Measurements from ENCODE around the gene FAF2. TPM values are rescaled to one million over a fixed set of nuclear protein-coding genes. Genes with fewer than 3 reads are reported as not detected.

The FAF2 gene
- total RNA-seq, 2 donors from 2014 or later = 23.1 to 24.2 TPM

GRCh38 chr5:176527246-176528222, 79.3 kb downstream of the FAF2 start:
- H3K9me3 ChIP-seq (ENCODE audit: control insufficient read depth, low read length, poor library complexity, severe bottlenecking) = no peaks in the 10 kb centered on the region
- peaks cover 23% of the 10 kb centered on the region for H3K4me1 Mint-ChIP-seq
- ATAC-seq = no peak
- no peak for DNase-seq
- H3K27me3 Mint-ChIP-seq = no peaks in the 10 kb centered on the region
- no peaks in the 10 kb centered on the region for H3K36me3 Mint-ChIP-seq (ENCODE audit: low read depth)
- H3K27ac Mint-ChIP-seq = peak overlapping the region; percentile 37
- no peak overlapping the region for H3K4me3 Mint-ChIP-seq

- Mint-ChIP-seq H3K4me1 (peaks cover 25% of the 10 kb centered on the region), H3K27ac (no peak overlapping the region)
- ATAC-seq = no peak
Measured at GRCh38 chr5:176528301-176528700, 80.1 kb downstream of the FAF2 start.

GRCh38 chr5:176528761-176529115, 80.6 kb downstream of the FAF2 start:
- H3K9me3 ChIP-seq (ENCODE audit: control insufficient read depth, low read length, poor library complexity, severe bottlenecking) = no peaks in the 10 kb centered on the region
- no peaks in the 10 kb centered on the region for H3K27me3 Mint-ChIP-seq
- no peak for DNase-seq
- H3K4me3 Mint-ChIP-seq = peak overlapping the region; percentile 52
- peak overlapping the region; percentile 91 for H3K27ac Mint-ChIP-seq
- peaks cover 29% of the 10 kb centered on the region for H3K4me1 Mint-ChIP-seq
- H3K36me3 Mint-ChIP-seq (ENCODE audit: low read depth) = no peaks in the 10 kb centered on the region
- ATAC-seq = no peak

More at GRCh38 chr5:176528301-176528700, 80.1 kb downstream of the FAF2 start:
- no peaks in the 10 kb centered on the region for H3K27me3 Mint-ChIP-seq
- H3K9me3 ChIP-seq (ENCODE audit: control insufficient read depth, low read length, poor library complexity, severe bottlenecking) = no peaks in the 10 kb centered on the region
- no peaks in the 10 kb centered on the region for H3K36me3 Mint-ChIP-seq (ENCODE audit: low read depth)
- no peak for DNase-seq
- peak overlapping the region; percentile 61 for H3K4me3 Mint-ChIP-seq

- no peaks in the 10 kb centered on the region for H3K9me3 ChIP-seq (ENCODE audit: control insufficient read depth, low read length, poor library complexity, severe bottlenecking)
- Mint-ChIP-seq H3K27ac (peak overlapping the region; percentile 91), H3K4me3 (peak overlapping the region; percentile 91), H3K27me3 (no peaks in the 10 kb centered on the region), H3K36me3 (ENCODE audit: low read depth) (no peaks in the 10 kb centered on the region), H3K4me1 (peaks cover 34% of the 10 kb centered on the region)
- no peak for DNase-seq
- no peak for ATAC-seq
Measured at GRCh38 chr5:176529116-176529740, 81.0 kb downstream of the FAF2 start.

GRCh38 chr5:176529741-176530141, 81.6 kb downstream of the FAF2 start:
- no peaks in the 10 kb centered on the region for H3K9me3 ChIP-seq (ENCODE audit: control insufficient read depth, low read length, poor library complexity, severe bottlenecking)
- peaks cover 38% of the 10 kb centered on the region for H3K4me1 Mint-ChIP-seq
- H3K36me3 Mint-ChIP-seq (ENCODE audit: low read depth) = no peaks in the 10 kb centered on the region
- no peaks in the 10 kb centered on the region for H3K27me3 Mint-ChIP-seq
- peak overlapping the region; percentile 91 for H3K4me3 Mint-ChIP-seq
- H3K27ac Mint-ChIP-seq = peak overlapping the region; percentile 91
- peak; percentile 34 to 60 (median 46) for DNase-seq
- peak; percentile 73 for ATAC-seq

DNA sequence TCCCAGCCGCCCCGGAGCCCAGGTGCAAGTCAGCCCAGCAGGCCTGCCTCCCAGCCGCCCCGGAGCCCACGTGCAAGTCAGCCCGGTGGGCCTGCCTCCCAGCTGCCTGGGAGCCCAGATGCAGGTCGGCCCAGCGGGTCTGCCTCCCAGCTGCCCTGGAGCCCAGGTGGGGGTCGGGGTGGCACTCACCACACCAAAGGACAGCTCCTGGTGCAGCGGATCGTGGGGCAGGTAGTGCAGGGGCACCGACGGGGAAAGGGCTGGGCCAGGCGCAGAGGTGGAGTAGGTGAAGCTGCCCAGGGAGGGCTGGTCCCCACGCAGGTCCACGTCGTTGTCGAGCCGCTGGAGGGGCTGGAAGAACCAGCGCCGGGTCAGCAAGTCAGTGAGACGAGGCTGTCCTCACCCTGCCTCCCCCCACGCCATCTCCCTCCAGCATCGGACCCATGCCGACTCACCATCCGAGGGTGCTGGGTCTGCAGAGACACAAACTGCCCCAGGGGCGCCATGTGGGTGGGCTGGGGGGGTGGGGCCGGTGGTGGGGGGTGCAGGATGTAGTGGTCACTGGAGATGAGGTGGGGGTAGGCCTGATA, 82.3 kb downstream of the FAF2 start:
- no peaks in the 10 kb centered on the region for H3K27me3 Mint-ChIP-seq
- H3K4me1 Mint-ChIP-seq = peaks cover 42% of the 10 kb centered on the region
- DNase-seq (no peak), ATAC-seq (no peak)
- H3K9me3 ChIP-seq (ENCODE audit: control insufficient read depth, low read length, poor library complexity, severe bottlenecking) = no peaks in the 10 kb centered on the region
- no peaks in the 10 kb centered on the region for H3K36me3 Mint-ChIP-seq (ENCODE audit: low read depth)
- peak overlapping the region; percentile 97 for H3K4me3 Mint-ChIP-seq
- H3K27ac Mint-ChIP-seq = peak overlapping the region; percentile 91

GRCh38 chr5:176530983-176531901, 83.1 kb downstream of the FAF2 start:
- peak overlapping the region; percentile 91 for H3K27ac Mint-ChIP-seq
- peaks cover 44% of the 10 kb centered on the region for H3K4me1 Mint-ChIP-seq
- H3K9me3 ChIP-seq (ENCODE audit: control insufficient read depth, low read length, poor library complexity, severe bottlenecking) = no peaks in the 10 kb centered on the region
- no peak for ATAC-seq
- peak overlapping the region; percentile 97 for H3K4me3 Mint-ChIP-seq
- H3K36me3 Mint-ChIP-seq (ENCODE audit: low read depth) = peaks cover 3% of the 10 kb centered on the region
- DNase-seq = no peak
- H3K27me3 Mint-ChIP-seq = no peaks in the 10 kb centered on the region

GRCh38 chr5:176531902-176532493, 83.8 kb downstream of the FAF2 start:
- Mint-ChIP-seq H3K4me3 (peak overlapping the region; percentile 97), H3K4me1 (peaks cover 44% of the 10 kb centered on the region), H3K27ac (peak overlapping the region; percentile 91), H3K27me3 (no peaks in the 10 kb centered on the region), H3K36me3 (ENCODE audit: low read depth) (peaks cover 3% of the 10 kb centered on the region)
- DNase-seq (no peak), ATAC-seq (no peak)
- H3K9me3 ChIP-seq (ENCODE audit: control insufficient read depth, low read length, poor library complexity, severe bottlenecking) = no peaks in the 10 kb centered on the region

- Mint-ChIP-seq H3K27me3 (no peaks in the 10 kb centered on the region), H3K4me3 (peak overlapping the region; percentile 97), H3K36me3 (ENCODE audit: low read depth) (peaks cover 3% of the 10 kb centered on the region), H3K4me1 (peaks cover 48% of the 10 kb centered on the region), H3K27ac (peak overlapping the region; percentile 99)
- ATAC-seq (no peak), DNase-seq (no peak)
- H3K9me3 ChIP-seq (ENCODE audit: control insufficient read depth, low read length, poor library complexity, severe bottlenecking) = no peaks in the 10 kb centered on the region
Measured at GRCh38 chr5:176532795-176533194, 84.6 kb downstream of the FAF2 start.

DNA sequence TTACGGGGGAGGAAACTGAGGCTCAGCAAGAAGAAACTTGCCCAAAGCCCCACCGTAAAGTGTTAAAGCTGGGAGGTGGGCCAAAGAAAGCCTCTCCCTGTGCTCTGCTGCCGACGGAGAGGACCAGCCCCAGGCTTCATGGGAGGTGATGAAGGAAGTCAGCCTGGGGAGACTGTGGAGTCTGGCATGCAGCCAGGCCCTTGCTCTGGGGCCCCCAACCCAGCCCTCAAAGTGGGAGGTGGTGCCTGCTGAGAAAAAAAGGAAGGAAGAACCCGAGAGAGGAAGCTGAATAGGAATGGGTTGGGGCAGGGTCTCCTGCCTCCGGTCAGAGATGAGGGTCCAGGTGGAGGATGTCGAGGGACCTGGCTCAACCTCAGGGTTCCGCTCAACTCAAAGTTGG, 85.2 kb downstream of the FAF2 start:
- H3K4me3 Mint-ChIP-seq = peak overlapping the region; percentile 97
- H3K27ac Mint-ChIP-seq = peak overlapping the region; percentile 99
- no peaks in the 10 kb centered on the region for H3K27me3 Mint-ChIP-seq
- no peaks in the 10 kb centered on the region for H3K9me3 ChIP-seq (ENCODE audit: control insufficient read depth, low read length, poor library complexity, severe bottlenecking)
- no peak for ATAC-seq
- H3K36me3 Mint-ChIP-seq (ENCODE audit: low read depth) = peaks cover 3% of the 10 kb centered on the region
- H3K4me1 Mint-ChIP-seq = peaks cover 52% of the 10 kb centered on the region
- no peak for DNase-seq

DNA sequence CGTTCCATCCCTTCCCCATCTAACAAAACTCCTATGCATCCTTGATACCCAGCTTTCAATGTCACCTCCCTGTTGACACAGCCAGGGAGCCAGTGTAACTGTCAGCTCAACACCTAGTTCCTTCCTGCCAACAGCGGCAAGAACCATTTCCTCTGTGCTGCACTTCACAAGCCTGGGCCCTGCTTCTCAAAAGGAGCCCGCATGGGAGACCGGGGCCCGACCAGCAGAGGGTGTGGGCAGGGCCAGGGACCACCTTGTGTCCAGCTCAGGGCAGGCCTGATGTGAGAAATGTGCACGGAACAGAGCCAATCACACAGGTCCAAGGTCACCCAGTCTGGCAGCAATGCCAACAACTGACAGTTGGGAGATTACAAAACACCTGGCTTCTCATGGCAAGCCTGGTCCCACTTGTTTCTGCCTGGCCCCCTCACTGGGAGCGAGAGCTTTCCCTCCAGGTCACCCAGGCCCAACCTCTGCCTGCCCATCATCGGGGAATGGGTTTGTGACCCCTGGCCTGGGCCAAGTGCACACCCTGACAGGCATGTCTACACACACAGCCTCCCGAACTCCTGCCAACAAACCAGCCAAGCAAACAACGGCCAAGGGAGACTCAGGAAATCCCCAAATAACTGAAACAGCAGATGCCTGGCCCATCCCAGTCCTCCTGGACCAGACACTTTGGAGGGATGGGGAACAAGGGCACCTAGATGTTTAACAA, 85.9 kb downstream of the FAF2 start:
- Mint-ChIP-seq H3K36me3 (ENCODE audit: low read depth) (peaks cover 3% of the 10 kb centered on the region), H3K27ac (peak overlapping the region; percentile 99), H3K4me3 (peak overlapping the region; percentile 97), H3K4me1 (peaks cover 51% of the 10 kb centered on the region), H3K27me3 (no peaks in the 10 kb centered on the region)
- peak in 2 of 3 donors; percentile 24 to 37 for DNase-seq
- no peaks in the 10 kb centered on the region for H3K9me3 ChIP-seq (ENCODE audit: control insufficient read depth, low read length, poor library complexity, severe bottlenecking)
- no peak for ATAC-seq

DNA sequence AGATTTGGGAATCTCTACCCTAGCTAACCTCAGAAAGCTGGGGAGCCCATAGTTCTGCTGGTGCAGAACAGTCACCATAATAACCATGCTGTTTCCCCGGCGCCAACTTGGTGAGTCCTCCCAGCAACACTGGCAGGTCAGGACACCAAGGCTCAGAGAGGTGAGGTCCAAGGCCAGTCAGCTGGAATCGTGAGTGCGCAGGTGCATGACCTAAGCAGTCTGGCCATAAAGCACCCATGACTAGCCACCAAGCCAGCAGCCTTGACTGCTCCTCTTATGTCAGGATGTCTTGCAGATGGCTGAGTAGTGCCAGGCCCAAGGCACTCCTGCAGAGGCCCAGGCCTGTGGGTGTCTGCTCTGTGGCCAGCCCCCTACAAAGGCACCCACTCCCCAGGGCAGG, 86.5 kb downstream of the FAF2 start:
- no peak for DNase-seq
- no peaks in the 10 kb centered on the region for H3K27me3 Mint-ChIP-seq
- H3K4me3 Mint-ChIP-seq = peak overlapping the region; percentile 97
- H3K36me3 Mint-ChIP-seq (ENCODE audit: low read depth) = peaks cover 3% of the 10 kb centered on the region
- peaks cover 52% of the 10 kb centered on the region for H3K4me1 Mint-ChIP-seq
- no peaks in the 10 kb centered on the region for H3K9me3 ChIP-seq (ENCODE audit: control insufficient read depth, low read length, poor library complexity, severe bottlenecking)
- peak overlapping the region; percentile 99 for H3K27ac Mint-ChIP-seq
- ATAC-seq = no peak

All from T-helper 17 cell (primary cell).